Stimulated activated CD8-positive, alpha-beta memory T cell treated with anti-CD3 and anti-CD28 coated beads, Interleukin-2, amount 100 ng/mL, for 1 hour (primary cell): Measurements from ENCODE around the gene NSMCE1.
"Not testable (repeated sequence)": the region's sequence is repeated elsewhere in the genome, so short reads cannot be mapped to it uniquely, and the experiment has no call there.

Source experiments
- DNase-seq, 2 donors: peaks; one replicate each; pipeline ENCODE4 v3.0.0-alpha.2; 2020; ENCODE audit warnings: low read depth in 2 of 2

Gene NSMCE1

DNA sequence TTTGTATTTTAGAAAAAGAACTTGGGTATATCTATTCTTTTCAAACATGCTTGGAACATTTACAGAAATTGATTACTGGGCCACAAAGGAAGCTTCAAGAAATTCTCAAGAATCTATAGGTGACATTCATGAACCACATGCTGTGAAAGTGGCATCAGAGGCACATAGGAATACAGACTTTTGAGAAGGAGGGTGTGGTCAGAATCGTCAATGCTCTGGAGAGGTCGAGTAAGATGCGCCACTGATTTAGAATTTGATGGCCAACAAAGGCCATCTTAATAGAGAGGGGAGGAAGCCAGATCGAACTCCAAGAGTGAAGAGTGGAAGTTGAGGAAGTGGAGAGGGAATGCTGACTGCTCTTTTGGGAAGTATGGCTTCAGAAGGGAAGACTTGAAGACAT, 3.5 kb upstream of the NSMCE1 start:
- no peak for DNase-seq

DNA sequence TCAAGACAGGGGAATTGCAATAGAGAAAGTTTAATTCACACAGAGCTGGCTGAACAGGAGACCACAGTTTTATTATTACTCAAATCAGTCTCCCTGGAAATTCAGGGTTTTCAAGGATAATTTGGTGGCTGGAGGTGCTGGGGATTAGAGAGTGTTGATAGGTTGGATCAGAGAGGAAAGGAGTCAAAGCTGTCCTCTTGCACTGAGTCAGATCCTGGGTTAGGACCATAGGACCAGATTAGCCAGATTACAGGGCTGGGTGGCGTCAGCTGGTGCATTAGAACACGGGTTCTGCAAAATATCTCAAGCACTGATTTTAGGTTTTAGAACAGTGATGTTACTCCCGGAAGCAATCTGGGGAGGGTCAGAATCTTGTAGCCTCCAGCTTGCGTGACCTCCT, 1.8 kb upstream of the NSMCE1 start:
- DNase-seq, result no peak

DNA sequence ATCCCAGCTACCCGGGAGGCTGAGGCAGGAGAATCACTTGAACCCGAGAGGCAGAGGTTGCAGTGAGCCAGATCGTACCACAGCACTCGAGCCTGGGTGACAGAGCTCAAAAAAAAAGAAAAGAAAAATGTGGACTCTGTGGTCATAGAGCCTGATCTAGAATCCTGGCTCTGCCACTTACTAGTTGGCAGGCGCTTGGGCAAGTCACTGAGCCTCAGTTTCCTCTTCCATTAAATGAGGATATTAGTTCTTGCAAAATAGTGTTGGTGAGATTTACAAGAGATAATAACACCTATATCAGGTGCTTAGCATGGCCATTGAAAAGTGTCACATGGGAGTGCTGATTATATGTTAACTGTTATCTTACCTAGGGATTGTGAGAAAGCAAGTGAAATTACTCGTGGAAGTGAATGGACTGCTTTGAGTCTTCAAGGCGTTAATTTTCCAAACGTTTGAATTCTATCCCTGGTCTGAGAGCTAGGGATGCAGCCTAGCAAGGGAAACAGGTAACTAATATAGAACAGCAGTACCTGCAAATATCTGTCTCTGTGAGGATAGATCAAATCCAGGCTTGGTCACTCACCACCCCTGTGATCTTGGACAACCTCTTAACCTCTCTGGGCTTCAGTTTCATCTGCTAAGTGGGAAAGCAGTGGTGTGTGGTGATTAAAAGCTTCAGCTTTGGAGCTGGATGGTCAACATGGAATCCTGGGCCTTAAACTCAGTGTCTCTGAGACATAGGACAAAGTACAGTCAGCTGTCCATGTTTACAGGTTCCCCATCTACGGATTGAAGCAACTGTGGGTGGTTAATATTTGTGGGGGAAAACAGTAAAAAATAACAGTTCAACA, 953 bp upstream of the NSMCE1 start:
- DNase-seq, result no peak

DNA sequence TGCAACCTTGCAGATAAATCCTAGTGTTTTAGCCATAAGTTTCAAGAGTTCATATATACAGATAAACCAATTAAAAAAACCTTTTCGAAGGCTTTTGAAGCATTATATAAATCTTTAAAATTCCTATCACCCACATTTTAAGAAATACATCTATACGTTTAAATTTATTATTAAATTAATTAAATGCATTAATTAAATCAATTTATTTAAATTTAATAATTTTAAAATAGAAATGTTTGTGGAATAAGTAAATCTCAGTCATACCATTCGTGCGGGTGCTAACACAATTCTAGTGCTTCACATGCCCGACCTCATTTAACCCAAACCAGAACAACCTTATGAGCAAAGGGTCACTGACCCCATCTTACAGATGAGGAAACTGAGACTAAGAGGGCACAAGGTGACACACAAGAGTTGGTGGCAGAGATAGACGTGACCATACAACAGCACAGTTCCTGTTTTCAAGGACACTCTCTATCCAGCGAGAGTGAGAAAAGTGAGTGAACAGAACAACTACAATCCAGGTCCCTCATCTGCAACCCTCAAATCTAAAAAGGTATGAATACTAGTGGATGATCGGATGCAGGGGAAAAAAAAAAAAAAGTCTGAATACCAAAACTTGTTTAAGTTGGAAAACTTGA, 1.4 kb downstream of the NSMCE1 start:
- DNase-seq, result no peak

DNA sequence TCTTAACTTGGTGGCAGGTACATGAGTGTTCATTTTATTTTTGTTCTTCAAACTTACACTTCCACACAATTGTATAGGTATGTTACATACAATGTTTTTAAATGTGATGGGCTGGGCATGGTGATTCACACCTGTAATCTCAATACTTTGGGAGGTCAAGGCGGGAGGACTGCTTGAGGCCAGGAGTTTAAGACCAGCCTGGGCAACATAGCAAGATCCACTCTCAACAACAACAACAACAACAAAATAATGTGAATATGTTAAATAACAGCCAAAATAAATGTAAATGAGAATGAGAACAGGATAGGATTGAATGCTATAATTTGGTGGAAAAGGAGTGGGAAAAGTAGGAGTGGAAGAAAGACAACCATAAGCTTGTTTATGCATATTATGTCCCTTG, 2.6 kb downstream of the NSMCE1 start:
- no peak for DNase-seq

DNA sequence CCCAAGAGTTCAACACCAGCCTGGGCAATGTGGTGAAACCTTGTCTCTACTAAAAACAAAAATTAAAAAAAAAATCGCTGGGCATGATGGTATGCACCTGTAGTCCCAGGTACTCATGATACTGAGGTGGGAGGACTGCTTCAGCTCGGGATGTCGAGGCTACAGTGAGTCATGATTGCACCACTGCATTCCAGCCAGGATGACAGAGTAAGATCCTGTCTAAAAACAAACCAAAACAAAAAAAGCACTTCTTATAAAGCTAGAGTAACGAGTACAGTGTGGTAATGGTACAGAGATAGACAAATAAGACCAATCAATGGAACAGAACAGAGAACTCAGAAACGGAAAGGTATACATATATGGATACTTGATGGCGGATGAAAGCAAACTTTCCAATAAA, 4.4 kb downstream of the NSMCE1 start:
- no peak for DNase-seq

DNA sequence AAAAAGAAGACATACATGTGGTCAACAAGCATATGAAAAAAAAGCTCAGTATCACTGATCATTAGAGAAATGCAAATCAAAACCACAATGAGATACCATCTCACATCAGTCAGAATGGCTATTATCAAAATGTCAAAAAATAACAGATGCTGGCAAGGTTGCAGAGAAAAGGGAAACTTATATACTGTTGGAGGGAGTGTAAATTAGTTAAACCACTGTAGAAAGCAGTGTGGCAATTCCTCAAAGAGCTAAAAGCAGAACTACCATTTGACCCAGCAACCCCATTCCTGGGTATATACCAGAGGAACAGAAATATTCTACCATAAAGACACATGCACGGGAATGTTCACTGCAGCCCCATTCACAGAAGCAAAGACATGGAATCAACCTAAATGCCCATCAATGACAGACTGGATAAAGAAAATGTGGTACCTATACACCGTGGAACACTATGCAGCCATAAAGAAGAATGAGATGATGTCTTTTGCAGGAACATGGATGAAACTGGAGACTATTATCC, 5.6 kb downstream of the NSMCE1 start:
- DNase-seq, result not testable (repeated sequence)

DNA sequence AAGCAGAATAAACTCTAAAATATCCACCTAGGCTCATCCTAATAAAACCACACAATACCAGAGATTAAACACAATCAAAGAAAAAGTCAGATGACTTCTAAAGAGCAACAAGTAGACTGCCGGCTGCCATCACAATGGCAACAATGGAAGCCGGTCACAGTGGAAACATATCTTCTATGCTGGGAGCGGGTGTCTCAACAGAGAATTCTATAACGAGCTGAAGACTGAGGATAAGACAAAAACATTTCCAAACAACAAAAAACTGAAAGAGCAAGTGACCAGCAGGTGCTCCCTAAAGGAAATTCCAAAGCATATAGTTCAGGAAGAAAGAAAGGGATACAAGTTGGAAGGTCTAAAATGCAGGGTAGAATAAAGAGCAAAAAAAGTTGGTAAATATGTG, 8.9 kb downstream of the NSMCE1 start:
- DNase-seq, result no peak

DNA sequence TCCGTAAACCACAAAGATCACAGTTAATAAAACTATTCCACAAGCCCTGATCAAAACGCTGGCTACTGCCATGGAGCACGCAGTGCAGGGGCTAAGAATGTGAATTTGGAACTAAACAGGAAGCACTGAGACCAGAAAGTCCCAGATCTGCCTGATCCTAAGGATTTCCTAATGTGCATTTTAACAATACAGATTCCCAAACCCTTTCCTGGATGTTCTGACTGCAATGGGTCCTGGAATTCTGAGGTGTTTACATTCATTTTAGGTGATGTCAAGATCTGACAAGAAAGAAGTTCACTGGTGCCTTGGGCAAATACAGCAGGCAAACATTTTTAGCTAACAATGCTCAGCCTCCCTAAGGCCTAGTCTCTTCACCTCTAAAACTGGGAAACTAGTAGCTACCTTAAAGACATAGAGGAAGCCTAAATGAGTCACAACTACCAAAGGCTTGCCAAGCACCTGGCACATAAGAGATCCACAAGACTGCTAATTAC, 10.3 kb downstream of the NSMCE1 start:
- DNase-seq, result no peak

DNA sequence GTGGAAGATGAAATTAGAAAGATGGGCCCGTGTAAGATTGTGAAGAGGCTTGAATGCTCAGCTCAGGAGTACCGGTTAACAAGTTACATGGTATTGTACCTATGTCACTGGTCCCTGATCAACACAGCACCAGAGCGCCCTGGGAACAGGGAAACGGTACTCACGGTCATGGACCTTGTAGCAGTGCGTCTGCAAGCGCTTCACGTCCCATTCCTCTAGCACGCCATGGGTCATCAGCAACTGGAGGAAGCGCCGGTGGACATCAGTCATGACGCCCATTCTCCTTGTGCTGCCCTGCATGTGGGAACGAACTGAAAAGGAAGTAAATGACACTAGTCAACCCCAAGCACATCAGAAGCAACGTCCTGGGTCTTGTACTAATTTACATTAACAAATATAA, 11.3 kb downstream of the NSMCE1 start:
- DNase-seq, result no peak

DNA sequence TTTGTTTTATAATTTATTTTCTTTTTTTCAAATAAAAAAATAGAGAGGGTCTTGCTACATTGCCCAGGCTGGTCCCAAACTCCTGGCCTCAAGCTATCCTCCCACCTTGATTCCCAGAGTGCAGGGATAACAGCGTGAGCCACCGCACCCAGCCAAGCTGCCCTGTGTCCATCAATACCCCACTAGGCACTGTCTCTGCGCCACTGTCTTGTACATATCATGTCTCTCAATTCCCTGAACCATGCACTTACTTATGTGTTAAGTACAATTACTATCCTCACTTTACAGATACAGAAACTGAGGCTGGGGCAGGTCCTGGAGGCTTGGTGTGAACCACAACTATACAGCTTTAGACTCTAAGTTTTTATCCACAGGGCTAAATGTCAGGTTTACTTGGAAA, 11.7 kb downstream of the NSMCE1 start:
- DNase-seq, result no peak

DNA sequence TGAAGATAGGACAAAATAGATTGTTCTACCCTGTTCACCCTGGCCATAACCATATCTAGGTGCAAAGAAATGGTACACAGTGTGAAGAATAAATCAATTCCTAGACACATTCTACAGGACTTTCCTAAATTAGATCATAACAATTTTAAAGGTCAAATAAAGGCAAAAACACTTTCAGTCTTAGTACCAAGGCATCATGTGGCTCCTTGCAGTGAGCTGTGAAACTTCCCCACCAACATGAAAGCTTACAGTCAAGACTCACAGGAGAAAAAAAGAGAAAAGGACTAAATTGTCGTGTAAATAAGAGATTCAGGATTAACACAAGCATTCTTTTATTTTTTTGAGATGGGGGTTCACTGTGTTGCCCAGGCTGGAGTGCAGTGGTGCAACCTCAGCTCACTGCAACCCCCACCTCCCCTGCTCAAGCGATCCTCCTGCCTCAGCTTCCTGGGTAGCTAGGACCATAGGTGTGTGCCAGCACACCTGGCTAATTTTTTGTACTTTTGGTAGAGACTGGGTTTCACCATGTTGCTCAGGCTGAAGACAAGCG, 14.2 kb downstream of the NSMCE1 start:
- no peak for DNase-seq

DNA sequence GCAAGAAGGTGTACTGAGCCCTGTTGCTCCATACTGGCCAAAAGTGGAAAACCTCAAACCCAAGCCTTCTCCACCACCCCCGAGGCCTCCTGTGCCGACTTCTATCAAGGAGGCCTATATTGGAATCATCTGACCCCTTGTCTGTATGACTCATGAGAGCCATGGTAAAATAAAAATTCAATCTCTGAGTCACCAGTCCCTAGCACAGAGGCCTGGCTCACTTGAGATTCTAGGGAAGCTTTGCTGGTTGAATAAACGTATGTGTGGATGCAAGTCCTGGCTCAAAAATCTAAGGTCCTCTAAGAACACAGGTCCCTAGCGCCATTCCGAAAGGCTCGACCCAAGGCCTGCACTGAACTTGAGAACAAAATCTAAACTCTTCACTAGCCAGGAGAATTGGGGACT, 15.0 kb downstream of the NSMCE1 start:
- DNase-seq, result no peak

DNA sequence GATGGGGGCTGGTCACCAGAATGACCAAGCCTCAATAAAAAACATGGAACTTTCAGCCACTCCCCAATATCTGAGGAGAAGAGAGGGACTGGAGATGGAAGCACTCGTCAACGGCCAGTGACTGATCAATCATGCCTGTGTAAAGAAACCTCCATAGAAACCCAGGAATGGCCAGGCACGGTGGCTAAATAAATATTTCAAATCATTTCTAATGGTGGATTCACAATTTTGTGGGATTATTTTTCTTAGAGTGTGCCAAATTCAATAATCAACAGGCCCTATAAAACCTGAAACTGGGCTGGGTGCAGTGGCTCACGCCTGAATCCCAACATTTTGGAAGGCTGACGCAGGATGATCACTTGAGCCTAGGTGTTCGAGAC, 16.4 kb downstream of the NSMCE1 start:
- no peak for DNase-seq

DNA sequence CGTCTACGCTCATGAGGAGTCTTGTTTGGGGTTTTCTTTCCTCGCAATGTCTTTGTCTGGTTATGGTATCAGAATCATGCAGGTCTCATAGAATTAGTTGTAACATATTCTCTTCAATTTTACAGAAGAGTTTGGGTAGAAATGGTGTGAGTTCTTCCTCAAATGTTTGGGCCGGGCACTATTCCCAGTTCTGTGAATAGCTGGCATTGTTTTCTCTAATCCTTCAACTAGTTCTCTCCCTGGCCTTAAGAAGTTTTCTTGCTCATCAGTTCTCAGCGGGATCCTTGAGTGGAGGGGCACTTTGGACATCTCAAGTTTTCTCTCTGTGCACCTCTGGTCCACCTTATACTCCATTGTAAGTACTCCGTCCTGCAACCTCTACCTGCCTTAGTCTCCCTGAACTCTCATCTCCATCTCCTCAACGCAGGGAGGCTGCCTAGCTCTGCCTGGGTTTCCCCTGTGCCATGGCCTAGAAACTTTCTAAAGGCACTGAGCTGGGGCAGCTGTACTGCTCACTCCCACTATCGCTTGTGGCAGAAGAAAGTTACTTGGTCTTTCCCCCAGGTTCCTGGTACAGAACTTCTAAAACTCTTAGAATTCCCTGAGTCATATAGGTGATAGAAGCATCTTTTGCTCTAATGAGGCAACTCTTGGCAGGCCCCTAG, 16.9 kb downstream of the NSMCE1 start:
- no peak for DNase-seq

DNA sequence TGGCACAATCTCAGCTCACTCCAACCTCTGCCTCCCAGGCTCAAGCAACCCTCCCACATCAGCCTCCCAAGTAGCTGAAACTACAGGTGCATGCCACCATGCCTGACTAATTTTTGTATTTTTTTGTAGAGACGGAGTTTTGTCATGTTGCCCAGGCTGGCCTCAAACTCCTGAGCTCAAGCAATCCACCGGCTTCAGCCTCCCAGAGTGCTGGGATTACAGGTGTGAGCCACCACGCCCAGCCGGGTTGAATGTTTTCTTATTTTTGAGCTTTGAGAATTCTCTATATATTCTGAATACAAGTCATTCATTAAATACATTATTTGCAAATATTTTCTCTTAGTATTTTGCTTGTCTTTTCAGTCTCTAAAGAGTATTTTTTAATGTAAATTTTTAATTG, 19.7 kb downstream of the NSMCE1 start:
- not testable (repeated sequence) for DNase-seq

DNA sequence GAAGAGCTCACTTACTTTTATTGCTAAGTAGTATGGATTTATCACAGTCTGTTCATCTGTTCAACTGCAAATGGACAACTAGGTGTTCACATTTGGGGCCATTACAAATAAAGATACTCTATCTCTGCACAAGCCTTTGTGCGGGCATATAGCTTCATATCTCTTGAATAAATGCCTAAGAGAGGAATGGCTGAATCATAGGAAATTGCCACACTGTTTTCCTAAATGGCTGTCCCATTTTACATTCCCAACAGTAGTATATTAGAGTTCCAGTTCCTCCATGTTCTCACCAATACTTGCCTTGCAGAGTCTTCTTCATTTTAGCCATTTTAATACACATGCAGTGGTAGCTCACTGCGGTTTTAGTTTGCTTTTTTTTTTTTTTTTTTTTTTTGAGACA, 20.5 kb downstream of the NSMCE1 start:
- no peak for DNase-seq

DNA sequence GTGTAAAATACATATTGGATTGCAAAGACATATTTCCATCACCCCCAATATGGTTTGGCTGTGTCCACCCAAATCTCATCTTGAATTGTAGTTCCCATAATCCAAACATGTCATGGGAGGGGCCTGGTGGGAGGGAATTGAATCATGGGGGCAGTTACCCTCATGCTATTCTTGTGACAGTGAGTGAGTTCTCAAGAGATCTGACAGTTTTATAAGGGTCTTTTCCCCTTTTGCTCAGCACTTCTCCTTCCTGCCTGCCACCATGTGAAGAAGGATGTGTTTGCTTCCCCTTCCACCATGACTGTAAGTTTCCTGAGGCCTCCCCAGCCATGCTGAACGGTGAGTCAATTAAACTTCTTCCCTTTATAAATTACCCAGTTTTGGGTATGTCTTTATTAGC, 21.5 kb downstream of the NSMCE1 start:
- not testable (repeated sequence) for DNase-seq

DNA sequence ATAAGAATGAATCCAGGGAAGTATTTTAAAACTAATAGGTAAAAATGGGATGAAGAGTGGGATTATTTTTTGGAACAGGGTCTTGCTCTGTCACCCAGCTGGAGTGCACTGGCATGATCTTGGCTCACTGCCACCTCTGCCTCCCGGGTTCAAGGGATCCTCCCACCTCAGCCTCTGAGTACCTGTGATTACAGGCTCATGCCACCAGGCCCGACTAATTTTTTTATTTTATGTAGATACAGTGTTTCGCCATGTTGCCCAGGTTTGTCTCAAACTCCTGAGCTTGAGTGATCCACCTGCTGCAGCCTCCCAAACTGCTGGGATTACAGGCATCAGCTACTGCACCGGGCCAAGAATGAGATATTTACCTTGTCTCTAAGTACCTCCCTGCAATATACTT, 22.1 kb downstream of the NSMCE1 start:
- no peak for DNase-seq

DNA sequence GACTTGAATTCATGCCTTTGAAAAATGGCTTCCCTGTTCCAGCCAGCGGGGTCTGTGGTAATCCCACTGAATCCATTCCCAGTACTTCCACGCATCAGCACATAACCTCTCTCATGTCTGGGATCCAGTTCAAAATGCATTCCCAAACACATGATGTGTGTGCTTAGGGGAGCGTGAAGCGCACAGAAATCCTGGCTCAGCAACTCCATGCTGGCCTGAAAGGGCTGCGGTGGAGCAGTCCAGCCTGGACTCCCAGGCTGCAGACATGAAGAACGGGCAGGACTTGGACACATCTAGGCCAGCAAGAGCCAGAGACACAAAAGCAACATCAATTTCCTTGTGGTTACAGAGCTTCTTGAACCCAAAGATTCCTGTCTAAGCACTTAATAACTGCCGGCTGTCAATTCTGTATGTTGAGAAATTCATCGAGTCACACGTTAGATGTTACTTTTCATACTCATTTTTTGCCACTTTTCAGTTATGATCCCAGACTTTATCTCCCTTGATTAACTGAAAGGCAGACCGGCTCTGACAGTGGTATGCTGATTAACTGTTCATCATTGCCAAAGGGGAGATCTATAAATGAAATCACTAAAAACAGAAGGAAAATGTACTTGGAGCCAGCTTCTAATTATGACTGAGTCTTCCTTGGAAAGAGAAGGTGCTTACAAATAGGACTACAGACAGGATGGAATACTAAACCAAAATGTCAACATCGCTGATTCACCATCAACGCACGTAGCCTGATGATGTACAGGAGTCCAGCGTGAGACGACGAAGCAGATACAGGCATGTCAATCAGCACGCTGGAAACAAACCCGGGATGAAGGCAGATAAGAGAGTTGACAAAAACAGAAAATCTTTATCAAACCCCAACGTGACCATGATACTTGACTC, 23.0 kb downstream of the NSMCE1 start:
- DNase-seq, result no peak

DNA sequence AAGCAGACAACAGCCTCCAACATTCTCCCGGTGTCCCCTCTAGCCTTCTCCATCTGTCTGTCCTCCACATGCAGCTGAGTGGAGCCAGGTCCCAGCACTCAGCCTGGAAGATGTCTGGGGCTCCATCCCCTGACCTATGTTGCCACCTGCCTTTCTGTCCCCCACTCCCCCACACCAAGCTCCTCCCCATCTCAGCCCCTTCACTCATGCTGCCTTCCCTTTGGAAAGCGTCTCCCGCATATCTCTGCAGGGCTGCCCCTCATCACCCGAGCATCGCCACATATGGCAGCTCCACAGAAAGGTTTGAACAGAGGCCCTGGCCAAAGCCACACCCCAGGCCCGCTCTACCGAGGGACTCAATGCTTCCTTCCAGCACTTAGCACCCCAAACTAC, 24.2 kb downstream of the NSMCE1 start:
- no peak for DNase-seq
